Activated CD8-positive, alpha-beta memory T cell treated with anti-CD3 and anti-CD28 coated beads, Interleukin-2, amount 10 ng/mL, durations not matched to agents 7 days and 5 days (primary cell): ENCODE data around the gene AZU1. TPM values are rescaled to one million over a fixed set of nuclear protein-coding genes. Genes with fewer than 3 reads are reported as not detected.

ENCODE experiments used
- ATAC-seq: fragments of 150-1000 bp; cut with Tn5 transposase; one replicate; pipeline ENCODE4 v1.10.0; 2021; ENCODE audit warnings: moderate library complexity
- CTCF ChIA-PET: fragments of 350-600 bp; sonication (Branson Sonifier 250); formaldehyde crosslinking; loops from one replicate; lab custom pipeline; 2021; ENCODE audit warnings: antibody characterized with exemption; lab: Charles Lee
- DNase-seq: peaks from one replicate; pipeline ENCODE4 v3.0.0-alpha.2; 2020
- H3K27ac Mint-ChIP-seq: one replicate; pipeline ENCODE4 v1.8.0; 2021; ENCODE audit warnings: mild to moderate bottlenecking, mixed read lengths
- H3K27me3 Mint-ChIP-seq: one replicate; pipeline ENCODE4 v1.8.0; 2021; ENCODE audit warnings: mixed read lengths
- H3K36me3 Mint-ChIP-seq: one replicate; pipeline ENCODE4 v1.8.0; 2021; ENCODE audit warnings: mild to moderate bottlenecking, mixed read lengths
- H3K4me1 Mint-ChIP-seq: one replicate; pipeline ENCODE4 v1.8.0; 2021; ENCODE audit warnings: mixed read lengths
- H3K4me3 Mint-ChIP-seq: one replicate; pipeline ENCODE4 v1.8.0; 2021; ENCODE audit warnings: mild to moderate bottlenecking, moderate library complexity, mixed read lengths
- H3K9me3 Mint-ChIP-seq: one replicate; pipeline ENCODE4 v1.8.0; 2022; ENCODE audit warnings: low read depth, mixed read lengths
- total RNA-seq, 2 experiments: library from RNA; stranded (reverse); gene quantifications; one replicate each; pipeline ENCODE4 v1.2.3, GENCODE V29; 2021

AZU1 gene
- total RNA-seq, 2 experiments from 2014 or later, result not detected

GRCh38 chr19:791567-792305 is 35.9 kb upstream of the AZU1 start:
- no peak for ATAC-seq

GRCh38 chr19:792306-792885 is 35.2 kb upstream of the AZU1 start:
- Mint-ChIP-seq H3K4me1 (peaks cover 2% of the 10 kb centered on the region), H3K4me3 (no peak overlapping the region), H3K9me3 (no peaks in the 10 kb centered on the region), H3K27ac (no peak overlapping the region), H3K27me3 (peaks cover 2% of the 10 kb centered on the region), H3K36me3 (no peaks in the 10 kb centered on the region)
- CTCF ChIA-PET, result interaction anchor here (1.0 kb wide), 1 partner anchor 21 kb away, joined by 3 read pairs; no protein-coding TSS in a partner anchor
- DNase-seq (no peak), ATAC-seq (no peak)

More at GRCh38 chr19:791567-792305, 35.9 kb upstream of the AZU1 start:
- Mint-ChIP-seq H3K9me3 (no peaks in the 10 kb centered on the region), H3K4me1 (peaks cover 1% of the 10 kb centered on the region), H3K27ac (no peak overlapping the region), H3K27me3 (no peaks in the 10 kb centered on the region), H3K36me3 (no peaks in the 10 kb centered on the region), H3K4me3 (no peak overlapping the region)
- DNase-seq, result no peak
- CTCF ChIA-PET, result interaction anchor here (1.0 kb wide), 1 partner anchor 21 kb away, joined by 3 read pairs; no protein-coding TSS in a partner anchor

GRCh38 chr19:793806-794205 is 33.8 kb upstream of the AZU1 start:
- DNase-seq (no peak), ATAC-seq (no peak)
- Mint-ChIP-seq H3K27ac (no peak overlapping the region), H3K27me3 (peaks cover 2% of the 10 kb centered on the region), H3K4me3 (no peak overlapping the region), H3K9me3 (no peaks in the 10 kb centered on the region), H3K4me1 (peaks cover 2% of the 10 kb centered on the region), H3K36me3 (peaks cover 5% of the 10 kb centered on the region)
- CTCF ChIA-PET, result no interaction called here

GRCh38 chr19:795073-795611 is 32.5 kb upstream of the AZU1 start:
- ATAC-seq (no peak), DNase-seq (no peak)
- Mint-ChIP-seq H3K9me3 (no peaks in the 10 kb centered on the region), H3K4me1 (peaks cover 8% of the 10 kb centered on the region), H3K27ac (no peak overlapping the region), H3K4me3 (peak overlapping the region; percentile 11), H3K27me3 (peaks cover 2% of the 10 kb centered on the region), H3K36me3 (peaks cover 17% of the 10 kb centered on the region)
- CTCF ChIA-PET, result no interaction called here

GRCh38 chr19:795691-796581 is 31.7 kb upstream of the AZU1 start:
- CTCF ChIA-PET, result interaction anchor here (0.6 to 1.6 kb wide), 3 partner anchors 20 to 284 kb away, joined by 3 read pairs; no protein-coding TSS in a partner anchor
- Mint-ChIP-seq H3K27ac (no peak overlapping the region), H3K4me3 (peak overlapping the region; percentile 86), H3K9me3 (no peaks in the 10 kb centered on the region), H3K36me3 (peaks cover 22% of the 10 kb centered on the region), H3K27me3 (peaks cover 2% of the 10 kb centered on the region), H3K4me1 (peaks cover 14% of the 10 kb centered on the region)
- ATAC-seq, result no peak
- no peak for DNase-seq

- peaks cover 24% of the 10 kb centered on the region for H3K4me1 Mint-ChIP-seq
- ATAC-seq, result peak; percentile 85
- peaks cover 26% of the 10 kb centered on the region for H3K36me3 Mint-ChIP-seq
- H3K4me3 Mint-ChIP-seq, result peak within 1 kb of the TSS; percentile 86
- CTCF ChIA-PET, result interaction anchor here (0.6 to 1.6 kb wide), 4 partner anchors 21 to 285 kb away, joined by 3 read pairs; no protein-coding TSS in a partner anchor
- no peaks in the 10 kb centered on the region for H3K9me3 Mint-ChIP-seq
- DNase-seq, result peak; percentile 100
- peak within 1 kb of the TSS; percentile 81 for H3K27ac Mint-ChIP-seq
- H3K27me3 Mint-ChIP-seq, result peaks cover 2% of the 10 kb centered on the region
Measured at GRCh38 chr19:796692-797527, 30.7 kb upstream of the AZU1 start, which contains the start of gene PTBP1. Gene PTBP1, plus strand, starts transcription at chr19:797452. Its CDS starts 46 bp downstream, at chr19:797498.

GRCh38 chr19:797528-798414 is 29.9 kb upstream of the AZU1 start:
- peaks cover 33% of the 10 kb centered on the region for H3K4me1 Mint-ChIP-seq
- H3K36me3 Mint-ChIP-seq, result peaks cover 31% of the 10 kb centered on the region
- ATAC-seq, result peak; percentile 37
- peaks cover 2% of the 10 kb centered on the region for H3K27me3 Mint-ChIP-seq
- CTCF ChIA-PET, result interaction anchor here (1.4 to 1.5 kb wide), 2 partner anchors 28 to 68 kb away, joined by 3 to 5 read pairs; no protein-coding TSS in a partner anchor
- H3K9me3 Mint-ChIP-seq, result no peaks in the 10 kb centered on the region
- H3K27ac Mint-ChIP-seq, result peak overlapping the region; percentile 81
- DNase-seq, result peak; percentile 93
- H3K4me3 Mint-ChIP-seq, result peak overlapping the region; percentile 81

- Mint-ChIP-seq H3K27me3 (peaks cover 2% of the 10 kb centered on the region), H3K27ac (peak overlapping the region; percentile 85), H3K9me3 (no peaks in the 10 kb centered on the region), H3K36me3 (peaks cover 36% of the 10 kb centered on the region), H3K4me1 (peaks cover 38% of the 10 kb centered on the region), H3K4me3 (peak overlapping the region; percentile 81)
- CTCF ChIA-PET, result interaction anchor here (1.4 to 1.5 kb wide), 2 partner anchors 29 to 67 kb away, joined by 3 to 5 read pairs; no protein-coding TSS in a partner anchor
- peak; percentile 53 for DNase-seq
- no peak for ATAC-seq
Measured at GRCh38 chr19:798415-799075, 29.1 kb upstream of the AZU1 start.

- peaks cover 43% of the 10 kb centered on the region for H3K36me3 Mint-ChIP-seq
- H3K27ac Mint-ChIP-seq, result peak overlapping the region; percentile 85
- H3K4me1 Mint-ChIP-seq, result peaks cover 42% of the 10 kb centered on the region
- no peak for ATAC-seq
- H3K27me3 Mint-ChIP-seq, result peaks cover 2% of the 10 kb centered on the region
- DNase-seq, result peak; percentile 57
- CTCF ChIA-PET, result interaction anchor here (1.4 kb wide), 1 partner anchor 30 kb away, joined by 5 read pairs; no protein-coding TSS in a partner anchor
- H3K4me3 Mint-ChIP-seq, result peak overlapping the region; percentile 81
- no peaks in the 10 kb centered on the region for H3K9me3 Mint-ChIP-seq
Measured at GRCh38 chr19:799076-799881, 28.4 kb upstream of the AZU1 start.

- H3K4me3 Mint-ChIP-seq, result peak overlapping the region; percentile 81
- DNase-seq (no peak), ATAC-seq (no peak)
- H3K27ac Mint-ChIP-seq, result peak overlapping the region; percentile 86
- peaks cover 47% of the 10 kb centered on the region for H3K36me3 Mint-ChIP-seq
- CTCF ChIA-PET, result no interaction called here
- no peaks in the 10 kb centered on the region for H3K9me3 Mint-ChIP-seq
- H3K4me1 Mint-ChIP-seq, result peaks cover 43% of the 10 kb centered on the region
- H3K27me3 Mint-ChIP-seq, result peaks cover 2% of the 10 kb centered on the region
Measured at GRCh38 chr19:800360-801029, 27.1 kb upstream of the AZU1 start.
